ENCODE results near the gene NKIRAS1.
"Not testable (repeated sequence)": the region's sequence is repeated elsewhere in the genome, so short reads cannot be mapped to it uniquely, and the experiment has no call there.

The NKIRAS1 gene

DNA sequence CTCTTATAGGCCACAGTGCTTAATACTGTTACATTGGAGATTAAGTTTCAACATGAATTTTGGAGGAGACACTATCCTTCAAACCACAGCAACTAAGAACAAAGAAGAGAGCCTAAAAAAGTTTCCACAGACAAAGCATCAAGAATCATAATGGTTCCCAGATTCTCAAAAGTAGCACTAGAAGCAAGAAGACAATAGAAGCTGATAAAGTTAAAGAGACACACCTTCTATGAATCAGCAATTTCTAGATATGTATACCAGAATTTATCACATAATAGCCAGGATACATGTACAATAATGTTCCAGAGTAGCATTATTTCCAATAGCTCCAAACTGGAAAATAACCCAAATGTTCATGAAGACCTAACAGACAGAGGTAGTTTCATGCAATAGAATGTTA, 12.2 kb downstream of the NKIRAS1 start:
- no peak for DNase-seq (ENCODE audit: low spot score)

DNA sequence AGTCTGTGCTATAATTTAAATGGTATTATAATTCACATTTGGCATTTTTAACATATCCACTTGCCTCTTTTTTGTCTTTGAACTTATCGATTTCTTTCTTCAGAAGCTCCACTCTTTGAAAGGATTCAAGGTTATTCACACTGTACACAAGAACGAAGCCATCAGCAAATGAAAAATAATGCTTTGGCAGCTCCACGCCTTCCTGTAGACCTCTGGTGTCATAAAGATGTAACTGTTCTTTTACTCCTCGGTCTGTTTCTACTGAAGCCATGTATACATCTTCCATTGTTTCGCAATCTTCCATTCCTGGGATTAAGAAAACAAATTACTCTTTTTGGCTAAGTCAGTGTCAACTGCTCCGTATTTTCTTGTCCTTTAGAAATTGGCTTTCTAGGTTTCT, 16.0 kb downstream of the NKIRAS1 start:
- no peak for DNase-seq (ENCODE audit: low spot score)

DNA sequence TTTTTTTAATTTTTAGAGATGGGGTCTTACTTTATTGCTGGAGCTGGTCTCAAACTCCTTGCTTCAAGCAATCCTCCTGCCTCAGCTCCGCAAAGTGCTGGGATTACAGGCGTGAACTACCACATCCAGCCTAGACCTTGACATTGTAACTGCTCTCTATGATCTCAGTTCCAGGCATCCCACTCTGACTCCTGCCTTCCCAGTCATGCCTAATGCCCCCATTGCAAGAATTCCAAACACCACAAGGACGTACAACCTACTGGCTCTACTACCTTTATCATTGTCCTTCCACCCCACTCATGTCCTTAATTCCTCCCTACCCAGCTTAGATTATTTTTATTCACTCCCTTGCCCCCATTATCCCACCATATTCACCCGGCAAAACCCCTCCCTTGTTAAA, 21.6 kb downstream of the NKIRAS1 start:
- no peak for DNase-seq (ENCODE audit: low spot score)

DNA sequence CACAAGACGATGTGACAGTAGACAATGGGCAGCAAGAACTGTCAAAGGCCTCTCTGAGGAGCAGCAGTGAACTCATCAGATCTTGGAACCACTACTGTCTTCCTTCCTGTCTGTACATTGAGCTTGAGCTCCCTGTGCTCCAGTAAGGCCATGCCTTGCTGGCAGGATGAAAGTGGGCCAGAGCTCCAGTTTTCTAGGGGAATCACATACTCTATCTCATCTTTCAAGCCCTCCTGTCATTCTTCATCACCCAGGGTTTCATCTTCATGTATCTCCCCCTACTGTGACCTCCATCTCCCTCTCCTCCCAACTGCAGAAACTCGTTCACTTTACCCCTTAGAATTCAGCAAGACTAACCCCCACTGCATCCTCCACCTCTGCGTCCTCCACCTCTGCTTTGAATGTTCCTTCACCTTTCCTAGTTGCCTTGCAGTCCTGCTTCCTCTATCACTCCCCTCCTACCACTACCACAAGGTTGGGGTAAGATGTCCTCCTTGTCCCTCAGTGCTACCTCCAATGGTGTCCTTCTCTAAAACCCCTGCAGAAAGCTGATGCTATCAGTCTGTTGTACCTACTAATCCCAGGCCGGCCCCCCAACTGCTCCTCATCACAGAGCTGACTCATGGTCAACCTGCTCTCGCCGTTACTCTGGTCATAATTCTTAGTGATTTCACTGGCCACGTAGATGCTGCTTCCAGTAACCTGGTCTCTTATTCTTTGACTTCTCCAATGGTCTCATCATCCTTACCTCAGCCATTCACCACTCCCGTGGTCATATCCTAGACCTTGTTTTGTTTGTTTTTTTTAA, 22.3 kb downstream of the NKIRAS1 start:
- no peak for DNase-seq (ENCODE audit: low spot score)

DNA sequence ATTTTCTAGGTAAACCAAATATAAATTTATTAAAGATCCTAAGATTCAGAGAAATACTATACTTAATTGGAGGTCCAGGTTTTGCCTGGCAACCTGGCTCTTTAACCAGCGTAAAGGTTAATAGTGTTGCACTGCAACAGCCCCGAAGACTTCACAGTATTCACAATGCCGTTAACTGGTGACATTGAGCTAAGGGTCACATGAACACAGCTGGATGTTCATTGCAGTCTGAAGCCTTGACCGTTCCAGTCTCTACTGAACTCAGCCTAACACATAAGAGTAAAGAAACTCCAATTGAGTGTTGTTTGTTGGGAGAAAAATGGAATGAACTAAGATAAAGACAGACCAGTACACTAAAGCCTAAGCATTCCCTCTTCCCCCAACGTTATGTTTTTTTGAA, 26.8 kb downstream of the NKIRAS1 start:
- no peak for DNase-seq (ENCODE audit: low spot score)

DNA sequence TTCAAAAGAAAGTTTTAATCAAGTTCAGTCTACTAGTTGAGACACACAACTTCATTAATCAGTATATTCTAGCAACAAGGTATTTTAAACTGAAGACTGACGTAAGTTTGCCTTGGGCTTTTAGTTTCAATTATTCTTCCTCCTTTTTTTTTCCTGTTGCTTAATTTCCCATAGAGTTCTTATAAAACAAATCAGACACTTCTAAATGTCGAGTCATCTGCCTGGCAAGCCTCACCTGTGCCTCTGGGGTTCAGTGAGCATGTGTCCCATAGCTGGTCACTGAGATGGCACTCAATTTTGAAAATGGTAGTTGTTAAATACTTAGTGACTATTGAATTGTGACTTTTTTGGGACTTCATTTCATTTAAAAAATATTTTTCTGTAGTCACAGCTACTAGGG, 27.4 kb downstream of the NKIRAS1 start:
- no peak for DNase-seq (ENCODE audit: low spot score)

DNA sequence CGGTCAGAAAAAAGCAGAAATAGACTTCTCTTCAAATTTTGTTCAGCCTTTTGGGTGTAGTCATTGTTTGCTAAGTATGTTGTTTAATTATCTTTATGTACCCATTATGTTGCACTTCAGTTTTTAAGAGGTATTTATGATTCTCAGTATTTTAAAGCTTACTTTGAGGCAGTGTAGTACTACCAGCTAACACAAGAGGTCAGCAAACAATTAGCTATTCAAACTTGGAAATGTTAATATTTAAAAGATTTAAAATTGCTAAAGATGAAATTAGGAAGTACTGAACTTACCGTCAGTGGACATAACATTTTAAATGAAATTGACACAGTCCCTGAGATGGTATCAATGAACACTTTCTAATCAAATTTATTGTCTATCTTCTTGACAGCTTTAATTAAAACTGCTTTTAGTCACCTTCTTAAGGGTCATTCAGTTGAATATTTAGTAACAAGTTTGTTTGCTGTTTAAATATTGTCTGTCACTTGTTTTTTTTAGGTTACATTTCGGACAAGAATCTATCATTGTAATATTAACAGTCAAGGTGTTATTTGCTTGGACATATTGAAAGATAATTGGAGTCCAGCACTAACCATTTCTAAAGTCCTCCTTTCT, 28.1 kb downstream of the NKIRAS1 start:
- peak; percentile 39 for DNase-seq (ENCODE audit: low spot score)

DNA sequence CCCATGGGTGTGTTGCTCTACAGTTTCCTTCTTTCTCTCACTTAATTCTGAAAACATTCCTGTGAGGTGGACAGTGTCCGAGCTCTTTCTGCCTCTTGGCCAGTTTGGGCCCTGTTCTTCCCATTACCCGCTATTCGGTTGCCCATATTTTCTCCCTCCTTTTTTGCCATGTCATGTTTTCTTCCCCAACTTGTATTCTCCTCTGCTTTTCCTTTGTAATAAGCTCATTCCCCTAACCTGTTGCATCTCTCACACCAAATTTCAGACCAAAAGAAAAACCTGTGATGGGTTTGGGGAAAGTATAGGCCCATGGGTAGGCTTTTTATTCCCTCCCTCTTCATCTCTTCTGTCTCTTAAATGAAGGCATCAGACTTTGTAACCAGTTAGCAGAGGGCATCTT, 30.5 kb downstream of the NKIRAS1 start:
- DNase-seq (ENCODE audit: low spot score) = no peak

DNA sequence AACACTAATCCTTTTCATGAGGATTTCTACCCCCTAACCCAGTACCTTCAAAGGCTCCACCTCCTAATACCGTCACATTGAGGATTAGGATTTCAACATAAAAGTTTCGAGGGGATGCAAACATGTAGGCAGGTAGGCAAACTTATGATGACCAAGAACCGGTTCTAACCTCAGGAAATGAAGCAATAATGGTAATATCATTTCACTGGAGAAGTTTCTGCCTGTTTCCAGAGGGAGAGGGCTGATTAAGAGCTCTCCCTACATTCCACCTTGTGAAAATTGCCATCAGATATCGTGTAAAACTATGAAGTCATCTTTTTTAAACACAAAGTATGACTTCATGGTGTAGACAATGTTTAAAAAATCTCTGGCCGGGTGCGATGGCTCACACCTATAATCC, 31.6 kb downstream of the NKIRAS1 start:
- DNase-seq (ENCODE audit: low spot score) = no peak

DNA sequence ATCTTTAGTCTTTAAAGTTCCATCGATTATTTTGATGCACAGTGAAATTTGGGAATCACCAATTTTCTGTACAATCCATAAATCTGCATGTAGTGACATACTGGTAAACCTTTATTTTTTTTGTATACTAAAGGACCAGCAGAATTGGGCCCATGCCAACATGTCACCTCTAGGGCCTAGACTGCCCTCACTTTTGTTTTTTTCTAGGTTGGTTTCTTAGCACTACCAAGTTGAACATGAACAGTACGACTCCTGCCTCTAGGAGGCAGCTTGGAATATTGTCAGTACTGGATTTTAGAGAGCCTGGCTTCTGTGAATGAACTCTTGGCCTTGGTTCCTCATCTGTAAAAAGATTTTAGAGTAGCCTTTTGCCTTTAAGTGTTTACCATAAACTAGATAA, 32.3 kb downstream of the NKIRAS1 start:
- DNase-seq (ENCODE audit: low spot score) = no peak

DNA sequence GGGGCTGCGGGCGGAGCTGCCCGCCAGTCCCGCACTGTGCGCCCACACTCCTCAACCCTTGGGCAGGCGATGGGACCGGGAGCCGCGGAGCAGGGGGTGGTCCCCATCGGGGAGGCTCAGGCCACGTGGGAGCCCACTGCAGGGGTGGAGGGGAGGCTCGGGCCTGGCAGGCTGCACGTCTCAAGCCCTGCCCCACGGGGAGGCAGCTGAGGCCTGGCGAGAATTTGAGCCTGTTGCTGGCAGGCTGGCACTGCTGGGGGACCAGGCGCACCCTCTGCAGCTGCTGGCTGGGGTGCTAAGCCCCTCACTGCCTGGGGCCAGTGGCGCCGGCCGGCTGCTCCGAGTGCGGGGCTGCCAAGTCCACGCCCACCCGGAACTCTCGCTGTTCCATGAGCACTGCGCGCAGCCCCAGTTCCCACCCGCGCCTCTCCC, 34.3 kb downstream of the NKIRAS1 start:
- DNase-seq (ENCODE audit: low spot score) = no peak

DNA sequence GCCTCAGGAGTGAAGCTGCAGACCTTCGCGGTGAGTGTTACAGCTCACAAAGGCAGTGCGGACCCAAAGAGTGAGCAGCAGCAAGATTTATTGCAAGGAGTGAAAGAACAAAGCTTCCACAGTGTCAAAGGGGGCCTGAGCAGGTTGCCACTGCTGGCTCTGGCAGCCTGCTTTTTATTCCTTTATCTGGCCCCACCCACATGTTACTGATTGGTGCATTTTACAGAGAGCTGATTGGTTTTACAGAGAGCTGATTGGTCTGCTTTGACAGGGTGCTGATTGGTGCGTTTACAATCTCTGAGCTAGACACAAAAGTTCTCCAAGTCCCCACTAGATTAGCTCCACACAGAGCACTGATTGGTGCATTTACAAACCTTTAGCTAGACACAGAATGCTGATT, 34.8 kb downstream of the NKIRAS1 start:
- not testable (repeated sequence) for DNase-seq (ENCODE audit: low spot score)

DNA sequence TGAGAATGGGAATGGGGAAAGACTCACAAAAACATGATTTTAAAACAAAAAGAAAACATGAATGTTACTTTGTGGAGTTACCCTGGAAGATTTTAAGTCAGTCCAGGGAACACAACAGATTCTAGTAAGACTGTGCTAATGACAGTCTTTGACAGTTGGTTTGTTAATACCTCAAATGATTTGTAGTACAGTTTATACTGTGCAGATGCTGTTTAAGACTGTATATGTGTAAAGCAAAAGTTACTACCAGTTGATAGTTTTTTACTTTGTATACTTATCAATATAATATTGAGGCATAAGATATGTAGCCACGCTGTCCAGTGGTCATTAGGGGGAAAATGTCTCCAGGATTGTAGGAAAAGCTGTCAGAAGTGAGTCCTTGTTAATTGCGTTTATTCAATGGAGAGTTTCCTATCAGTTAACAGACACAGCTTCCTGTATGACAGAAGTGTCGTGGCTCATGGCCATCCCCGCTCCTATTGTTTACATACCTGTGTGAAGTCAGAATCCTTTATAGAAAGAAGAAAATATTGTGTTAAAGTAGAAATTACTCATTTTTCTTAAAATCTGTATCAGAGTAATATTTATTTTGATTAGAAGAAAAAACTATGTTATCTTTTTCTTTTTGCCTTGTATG, 36.0 kb downstream of the NKIRAS1 start:
- peak; percentile 65 for DNase-seq (ENCODE audit: low spot score)

DNA sequence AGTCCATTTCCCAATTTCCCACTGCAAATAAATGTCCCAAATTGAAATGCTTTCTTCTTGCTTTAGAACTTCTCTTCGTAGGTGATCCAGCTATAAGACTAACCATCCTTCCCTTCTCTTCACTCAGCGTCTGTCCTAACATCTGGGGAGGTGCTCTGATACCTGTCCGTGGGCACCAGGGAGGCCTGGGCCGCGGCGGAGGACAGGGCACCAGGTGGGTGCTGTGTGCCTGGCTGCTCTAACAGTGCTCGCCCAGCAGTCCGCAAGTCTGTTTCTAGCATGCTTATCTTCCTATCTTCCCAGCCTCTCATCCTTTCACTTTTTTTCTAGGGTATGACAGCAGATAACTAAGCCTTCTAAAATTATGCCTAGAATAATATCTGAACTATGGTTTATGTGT, 37.3 kb downstream of the NKIRAS1 start:
- no peak for DNase-seq (ENCODE audit: low spot score)

DNA sequence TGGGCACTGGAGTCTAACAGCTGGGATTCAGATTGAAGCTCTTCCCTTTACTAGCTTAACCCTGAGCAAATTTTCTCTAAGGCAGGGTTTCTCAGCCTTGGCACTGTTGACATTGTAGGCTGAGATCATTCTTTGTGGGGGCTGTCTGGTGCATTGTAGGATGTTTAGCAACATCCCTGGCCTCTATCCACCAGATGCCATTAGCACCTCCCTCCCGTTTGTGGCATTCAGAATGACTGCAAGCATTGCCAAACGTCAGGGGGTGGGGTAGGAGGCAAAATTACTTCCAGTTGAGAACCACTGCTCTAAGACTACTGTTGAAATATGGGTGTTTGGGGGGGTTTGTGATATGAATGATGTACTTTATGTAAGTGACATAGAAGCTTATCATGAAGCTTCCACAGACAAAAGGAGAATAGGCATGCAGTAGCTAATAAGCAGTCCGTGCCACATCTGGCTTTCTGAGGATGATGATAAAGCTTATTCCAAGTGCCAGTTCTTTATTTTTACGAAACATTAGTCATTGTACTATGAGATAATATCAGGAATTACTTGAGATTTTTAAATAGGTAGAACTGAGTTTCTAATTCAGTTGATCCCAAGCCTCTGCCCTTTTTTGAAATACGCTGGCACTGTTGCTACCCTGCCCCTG, 39.3 kb downstream of the NKIRAS1 start:
- no peak for DNase-seq (ENCODE audit: low spot score)

DNA sequence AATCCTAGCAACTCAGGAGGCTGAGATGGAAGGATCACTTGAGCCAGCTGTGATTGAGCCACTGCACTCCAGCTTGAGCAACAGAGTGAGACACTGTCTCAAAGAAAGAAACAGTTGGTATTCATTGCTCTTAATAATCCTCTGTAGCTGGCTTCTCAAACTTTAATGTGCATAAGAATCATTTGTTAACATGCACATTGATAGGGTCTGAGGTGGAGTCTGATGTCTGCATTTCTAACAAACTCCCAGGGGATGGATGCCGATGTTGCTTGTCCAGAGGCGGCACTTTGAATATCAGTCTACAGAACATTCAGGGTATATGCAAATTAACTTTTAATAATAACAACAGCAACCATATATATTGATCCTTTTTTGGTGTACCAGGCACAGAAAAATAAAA, 39.9 kb downstream of the NKIRAS1 start:
- DNase-seq (ENCODE audit: low spot score) = no peak

DNA sequence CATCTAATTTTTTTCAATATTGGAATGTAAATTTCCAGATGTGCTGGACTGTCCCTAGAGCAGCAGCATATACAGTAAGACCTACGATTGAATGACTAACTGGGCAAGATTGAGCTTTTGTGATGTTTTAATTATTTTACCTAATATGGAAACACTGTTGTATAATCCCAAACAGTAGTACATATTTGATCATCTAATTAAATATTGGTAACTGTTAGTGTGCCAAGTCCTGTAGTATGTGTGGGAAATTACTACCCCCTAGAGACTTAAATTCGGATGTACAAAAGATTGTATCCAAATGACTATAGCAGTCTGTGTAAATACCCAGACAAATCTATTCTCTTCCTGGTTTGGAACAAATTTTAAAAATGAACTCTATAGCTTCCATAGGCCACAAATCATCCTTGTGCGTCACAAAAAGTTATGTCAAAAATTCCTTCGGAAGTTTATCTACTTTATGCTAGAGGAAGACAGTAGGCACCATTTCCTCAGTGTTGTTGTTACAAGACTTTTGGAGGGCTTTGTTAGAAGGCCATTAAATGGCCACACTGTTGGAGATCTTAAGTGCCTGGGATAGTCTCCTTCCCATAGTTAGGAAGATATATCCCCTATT, 41.6 kb downstream of the NKIRAS1 start:
- no peak for DNase-seq (ENCODE audit: low spot score)

DNA sequence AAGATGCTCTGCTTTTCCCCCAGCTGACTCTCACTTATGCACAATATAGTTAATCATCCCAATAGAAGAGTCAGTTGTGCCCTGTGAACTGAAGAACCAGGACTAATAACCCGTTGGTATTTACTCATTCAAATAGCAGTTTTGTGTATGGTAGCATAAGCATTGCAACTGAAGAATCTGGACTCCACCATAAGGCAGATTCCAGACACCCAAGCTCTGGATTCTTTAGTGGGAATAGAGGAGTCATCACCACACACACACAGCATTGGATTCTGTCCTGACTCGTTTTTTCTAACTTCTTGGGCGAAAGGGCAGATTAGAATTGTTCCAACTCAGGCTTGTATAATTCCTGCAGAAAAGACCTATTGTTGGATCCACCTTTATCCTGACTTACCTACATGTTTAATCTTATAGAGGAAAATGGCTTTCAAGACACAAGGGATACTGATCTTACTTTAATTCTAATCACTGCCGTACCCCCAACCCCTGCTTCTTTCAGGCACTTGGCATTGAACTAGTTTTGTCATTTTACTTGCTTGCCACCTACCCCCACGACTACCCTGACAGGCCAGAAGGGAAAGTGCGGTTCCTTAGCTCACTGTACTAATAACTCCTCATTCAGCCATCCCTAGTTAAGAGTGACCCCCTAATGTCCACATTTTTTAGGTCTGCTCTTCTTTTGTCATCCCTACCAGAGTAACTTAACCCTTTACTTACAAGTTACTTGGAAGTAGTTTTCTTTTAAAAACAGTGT, 42.3 kb downstream of the NKIRAS1 start:
- no peak for DNase-seq (ENCODE audit: low spot score)

DNA sequence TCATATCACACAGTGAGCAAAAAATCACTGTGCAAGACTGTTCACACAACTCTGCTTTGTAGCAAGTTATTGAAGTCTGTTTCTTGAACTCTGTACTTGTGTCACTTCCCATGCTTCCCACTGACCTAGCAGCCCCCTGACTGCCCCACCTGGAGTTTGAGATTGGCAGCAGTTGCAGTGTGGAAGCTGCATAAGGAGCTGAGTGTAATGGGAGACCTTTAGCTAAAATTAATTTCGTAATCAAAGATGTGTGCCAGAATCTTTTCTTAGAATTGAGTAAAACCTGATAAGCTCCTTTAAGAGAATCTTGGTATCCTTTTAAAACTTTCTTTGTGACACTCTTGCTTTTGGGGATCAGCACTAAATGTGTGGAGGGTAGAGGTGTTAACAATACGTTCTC, 42.8 kb downstream of the NKIRAS1 start:
- no peak for DNase-seq (ENCODE audit: low spot score)

DNA sequence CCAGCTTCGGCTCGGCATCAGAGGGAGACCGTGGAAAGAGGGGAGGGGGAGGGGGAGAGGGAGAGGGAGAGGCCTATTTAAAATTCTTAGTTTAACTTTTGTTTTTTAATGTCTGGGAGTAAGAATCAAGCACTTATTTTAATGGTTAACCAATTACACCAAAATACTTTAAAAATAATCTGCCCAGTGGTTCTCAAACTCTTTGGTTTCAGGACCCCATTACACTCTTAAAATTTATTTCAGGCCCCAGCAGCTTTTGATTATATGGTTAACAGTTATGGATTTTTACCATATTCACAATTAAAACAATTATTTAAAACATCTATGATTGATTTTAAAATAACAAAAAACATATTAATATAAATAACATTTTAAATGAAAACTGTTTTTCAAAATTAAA, 44.5 kb downstream of the NKIRAS1 start:
- no peak for DNase-seq (ENCODE audit: low spot score)

DNA sequence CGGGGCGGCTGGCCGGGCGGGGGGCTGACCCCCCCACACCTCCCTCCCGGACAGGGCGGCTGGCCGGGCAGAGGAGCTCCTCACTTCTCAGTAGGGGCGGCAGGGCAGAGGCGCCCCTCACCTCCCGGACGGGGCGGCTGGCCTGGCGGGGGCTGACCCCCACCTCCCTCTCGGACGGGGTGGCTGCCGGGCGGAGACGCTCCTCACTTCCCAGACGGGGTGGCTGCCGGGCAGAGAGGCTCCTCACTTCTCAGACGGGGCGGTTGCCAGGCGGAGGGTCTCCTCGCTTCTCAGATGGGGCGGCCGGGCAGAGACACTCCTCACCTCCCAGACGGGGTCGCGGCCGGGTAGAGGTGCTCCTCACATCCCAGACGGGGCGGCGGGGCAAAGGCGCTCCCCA, 45.4 kb downstream of the NKIRAS1 start:
- not testable (repeated sequence) for DNase-seq (ENCODE audit: low spot score)

DNA sequence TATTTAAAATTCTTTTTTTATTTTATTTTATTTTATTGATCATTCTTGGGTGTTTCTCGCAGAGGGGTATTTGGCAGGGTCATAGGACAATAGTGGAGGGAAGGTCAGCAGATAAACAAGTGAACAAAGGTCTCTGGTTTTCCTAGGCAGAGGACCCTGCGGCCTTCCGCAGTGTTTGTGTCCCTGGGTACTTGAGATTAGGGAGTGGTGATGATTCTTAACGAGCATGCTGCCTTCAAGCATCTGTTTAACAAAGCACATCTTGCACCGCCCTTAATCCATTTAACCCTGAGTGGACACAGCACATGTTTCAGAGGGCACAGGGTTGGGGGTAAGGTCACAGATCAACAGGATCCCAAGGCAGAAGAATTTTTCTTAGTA, 46.1 kb downstream of the NKIRAS1 start:
- DNase-seq (ENCODE audit: low spot score) = not testable (repeated sequence)

Measured in kidney capillary endothelial cell (primary cell).